H1 (cell line): ENCODE results near the gene PAOX. TPM values are rescaled to one million over a fixed set of nuclear protein-coding genes. Genes with fewer than 3 reads are reported as not detected.

Source experiments
- CTCF ChIA-PET: fragments of 300-600 bp; sonication (Branson Sonifier 250); formaldehyde crosslinking; loops from one replicate; lab custom pipeline; 2021; ENCODE audit not compliant: partially characterized antibody; lab: Charles Lee
- POLR2A ChIA-PET: fragments of 300-600 bp; sonication (Branson Sonifier 250); formaldehyde crosslinking; loops from one replicate; lab custom pipeline; 2021; ENCODE audit warnings: inconsistent platforms; ENCODE audit not compliant: partially characterized antibody; lab: Charles Lee
- DNase-seq, 2 experiments: peaks; one replicate each; pipeline versions ENCODE4 v3.0.0 to v3.0.0-alpha.2; 2010 to 2022; ENCODE audit warnings: low spot score in 2 of 2, low read depth in 1 of 2, mixed read lengths in 1 of 2
- FAIRE-seq: peaks from 2 replicates; lab custom pipeline; 2011; peaks lifted over from hg19 to GRCh38; lab: Jason Lieb, UNC
- H2AFZ ChIP-seq: 2 replicates; pipeline ENCODE4 v1.8.1; 2012; ENCODE audit warnings: low read length, inconsistent platforms
- H2AK5ac ChIP-seq: 2 replicates; pipeline ENCODE4 v1.6.1; 2013; ENCODE audit warnings: low read depth, low read length
- H2BK120ac ChIP-seq: replicated peaks from 2 replicates; pipeline ENCODE3; 2013; ENCODE audit warnings: low read depth, low read length, inconsistent platforms
- H2BK12ac ChIP-seq: 2 replicates; pipeline ENCODE4 v1.6.1; 2013; ENCODE audit warnings: low read depth, low read length
- H2BK15ac ChIP-seq: 2 replicates; pipeline ENCODE4 v1.6.1; 2013; ENCODE audit warnings: low read length
- H2BK20ac ChIP-seq: 2 replicates; pipeline ENCODE4 v1.6.1; 2013; ENCODE audit warnings: low read length
- H2BK5ac ChIP-seq: 2 replicates; pipeline ENCODE4 v1.6.1; 2013; ENCODE audit warnings: low read depth, low read length
- H3K14ac ChIP-seq: 2 replicates; pipeline ENCODE4 v1.6.1; 2013; ENCODE audit warnings: inconsistent platforms; ENCODE audit not compliant: insufficient read length
- H3K18ac ChIP-seq: 2 replicates; pipeline ENCODE4 v1.6.1; 2013; ENCODE audit warnings: low read length; ENCODE audit errors: extremely low read depth
- H3K23ac ChIP-seq: 2 replicates; pipeline ENCODE4 v1.6.1; 2013; ENCODE audit warnings: inconsistent platforms; ENCODE audit not compliant: insufficient read length
- H3K23me2 ChIP-seq: 2 replicates; pipeline ENCODE4 v1.6.1; 2013; ENCODE audit warnings: low read depth, low read length
- H3K27ac ChIP-seq: 2 replicates; pipeline ENCODE4 v1.6.1; 2011; ENCODE audit warnings: low read depth, low read length, inconsistent platforms
- H3K27me3 ChIP-seq, 4 experiments: replicated peaks in 1 of 4; 1 replicate in 1 of 4; 2 replicates in 3 of 4; pipeline versions ENCODE4 v1.6.1 to v1.8.1; 2011 to 2013; ENCODE audit warnings: low read length in 3 of 4, mild to moderate bottlenecking in 3 of 4, inconsistent platforms in 2 of 4, mixed read lengths in 2 of 4, moderate library complexity in 1 of 4; ENCODE audit not compliant: control insufficient read depth in 3 of 4, insufficient read depth in 3 of 4; ENCODE audit errors: extremely low read depth in 1 of 4
- H3K36me3 ChIP-seq, 4 experiments: 2 replicates each; pipeline versions ENCODE4 v1.6.1 to v1.8.1; 2011 to 2013; ENCODE audit warnings: mild to moderate bottlenecking in 4 of 4, low read length in 3 of 4, moderate library complexity in 2 of 4, control low read depth in 1 of 4, inconsistent platforms in 1 of 4; ENCODE audit not compliant: insufficient read depth in 4 of 4, control insufficient read depth in 2 of 4
- H3K4ac ChIP-seq: replicated peaks from 2 replicates; pipeline ENCODE3; 2013; ENCODE audit warnings: low read length, low read depth, mixed read lengths, inconsistent platforms; ENCODE audit not compliant: insufficient read length
- H3K4me1 ChIP-seq, 4 experiments: replicated peaks in 1 of 4; 1 replicate in 1 of 4; 2 replicates in 3 of 4; pipeline versions ENCODE4 v1.6.1 to v1.8.1; 2011 to 2013; ENCODE audit warnings: low read length in 3 of 4, inconsistent platforms in 2 of 4, mixed read lengths in 1 of 4; ENCODE audit not compliant: insufficient read depth in 4 of 4, control insufficient read depth in 3 of 4
- H3K4me2 ChIP-seq, 2 experiments: 2 replicates each; pipeline versions ENCODE4 v1.6.1 to v1.8.1; 2011 to 2013; ENCODE audit warnings: low read depth in 2 of 2, low read length in 2 of 2, control low read depth in 1 of 2, inconsistent platforms in 1 of 2, mild to moderate bottlenecking in 1 of 2; ENCODE audit not compliant: insufficient read depth in 1 of 2
- H3K4me3 ChIP-seq, 4 experiments: fragments of 200-600, 300-600 bp in 1 of 4; sonication (generic), shearing (Covaris generic), sonication (Bioruptor Twin) in 1 of 4; 2 replicates each; pipeline versions ENCODE4 v1.5.1 to v1.8.1; 2011 to 2016; ENCODE audit warnings: low read length in 4 of 4, low read depth in 3 of 4, control low read depth in 2 of 4, inconsistent platforms in 2 of 4, mild to moderate bottlenecking in 2 of 4, mixed read lengths in 1 of 4, moderate library complexity in 1 of 4; ENCODE audit not compliant: insufficient read depth in 2 of 4; ENCODE audit errors: extremely low read depth in 1 of 4
- H3K56ac ChIP-seq: replicated peaks from 2 replicates; pipeline ENCODE3; 2013; ENCODE audit warnings: low read depth, mild to moderate bottlenecking, mixed read lengths, low read length, inconsistent platforms; ENCODE audit not compliant: insufficient read length
- H3K79me1 ChIP-seq: 2 replicates; pipeline ENCODE4 v1.6.1; 2013; ENCODE audit warnings: low read depth, low read length, control low read depth
- H3K79me2 ChIP-seq, 2 experiments: 2 replicates each; pipeline versions ENCODE4 v1.6.1 to v1.8.1; 2012 to 2013; ENCODE audit warnings: low read length in 2 of 2, mild to moderate bottlenecking in 2 of 2, inconsistent platforms in 1 of 2; ENCODE audit not compliant: insufficient read depth in 2 of 2, control insufficient read depth in 1 of 2
- H3K9ac ChIP-seq, 4 experiments: replicated peaks in 1 of 4; 1 replicate in 1 of 4; 2 replicates in 3 of 4; pipeline versions ENCODE4 v1.6.1 to v1.8.1; 2011 to 2013; ENCODE audit warnings: low read depth in 3 of 4, low read length in 3 of 4, control low read depth in 2 of 4, mild to moderate bottlenecking in 2 of 4, moderate library complexity in 2 of 4, inconsistent platforms in 1 of 4; ENCODE audit errors: extremely low read depth in 1 of 4
- H3K9me3 ChIP-seq, 2 experiments: 2 replicates each; pipeline versions ENCODE4 v1.6.1 to v1.8.1; 2012 to 2013; ENCODE audit warnings: mild to moderate bottlenecking in 2 of 2, moderate library complexity in 2 of 2, control low read depth in 1 of 2, inconsistent platforms in 1 of 2, low read depth in 1 of 2, low read length in 1 of 2, mixed read lengths in 1 of 2; ENCODE audit not compliant: insufficient read depth in 2 of 2
- H4K20me1 ChIP-seq, 2 experiments: replicated peaks in 1 of 2; 2 replicates each; pipeline versions ENCODE3 to v1.8.1; 2011 to 2013; ENCODE audit warnings: inconsistent platforms in 2 of 2, low read length in 2 of 2, mild to moderate bottlenecking in 1 of 2; ENCODE audit not compliant: insufficient read depth in 2 of 2, control insufficient read depth in 1 of 2
- H4K5ac ChIP-seq: 2 replicates; pipeline ENCODE4 v1.6.1; 2013; ENCODE audit warnings: low read length, low read depth, mixed read lengths, inconsistent platforms; ENCODE audit not compliant: insufficient read length
- H4K8ac ChIP-seq: 2 replicates; pipeline ENCODE4 v1.8.0; 2013; ENCODE audit warnings: mild to moderate bottlenecking, moderate library complexity, low read length, inconsistent platforms; ENCODE audit not compliant: insufficient read depth; ENCODE audit errors: extremely low read depth
- H4K91ac ChIP-seq: replicated peaks from 2 replicates; pipeline ENCODE3; 2013; ENCODE audit warnings: low read length, mixed read lengths, inconsistent platforms; ENCODE audit not compliant: insufficient read length
- POLR2AphosphoS5 ChIP-seq: IDR thresholded peaks from 2 replicates; pipeline ENCODE4 v1.6.1; 2011; ENCODE audit warnings: low read depth, low read length
- WGBS, 2 experiments: shearing (Covaris generic) in 1 of 2; methylation state at CpG; one replicate each; pipeline versions ENCODE4 v1.1.6 to v1.1.7; 2013 to 2015; ENCODE audit warnings: low lambda C conversion rate in 2 of 2, mixed read lengths in 2 of 2, inconsistent platforms in 1 of 2, low coverage in 1 of 2, missing lambda C conversion rate in 1 of 2; ENCODE audit not compliant: insufficient replicate concordance in 2 of 2, insufficient coverage in 1 of 2, insufficient read length in 1 of 2; ENCODE audit errors: extremely low coverage in 1 of 2, missing lambda C conversion rate in 1 of 2; 5-methylcytosine and 5-hydroxymethylcytosine counted together
- polyA plus RNA-seq, 7 experiments: library from polyadenylated mRNA; depleted of rRNA in 3 of 7; stranded (reverse) in 5 of 7; unstranded in 2 of 7; fragments of >200 nt in 5 of 7; fragments of 200-250 nt in 2 of 7; gene quantifications; 1 replicate in 5 of 7; 2 replicates in 1 of 7; 4 replicates in 1 of 7; pipeline versions ENCODE4 v1.2.1 to v1.2.3, GENCODE V29; 2011 to 2013; ENCODE audit warnings: missing spikeins in 2 of 7, mixed read lengths in 2 of 7
- total RNA-seq: library from RNA; stranded (reverse); fragmentation: NEBNext Ultra II Directional; extraction: Animal tissue kit (Norgen Biotek cat#: 25700); gene quantifications from 2 replicates; pipeline ENCODE4 v1.2.1, GENCODE V29; 2021

Gene PAOX
- total and polyA plus RNA-seq, 2 of the 8 experiments (the other 6 are each of a cell fraction or from before 2014, with no cell fraction given) = 3.7 to 4.3 TPM

- POLR2A ChIA-PET = interaction anchor here (0.8 kb wide), 1 partner anchor 35 kb away, joined by 3 read pairs; no protein-coding TSS in a partner anchor
- 87% methylated on average over 18 of the region's 25 CpGs; no CpG with 5 or more reads in 1 of the 2 experiments for WGBS, 2 experiments
- 0 out of 4 replicates have a peak, but pooled peaks cover 0 to 3% of the 10 kb centered on the region in 2 experiments for H3K79me2 ChIP-seq
These were observed 36.7 kb downstream of the PAOX start for GRCh38 chr10:133415752-133416151.

More at GRCh38 chr10:133415752-133416151, 36.7 kb downstream of the PAOX start:
- no peak overlapping the region for H3K9ac ChIP-seq
- peaks cover 3% of the 10 kb centered on the region; the same call in 1 of the 2 replicates for H3K79me1 ChIP-seq
- FAIRE-seq (no peak), DNase-seq (no peak)
- H3K27ac ChIP-seq = no peak overlapping the region
- no peak overlapping the region for H3K23ac ChIP-seq
- H2BK120ac ChIP-seq = no peak overlapping the region
- no peak overlapping the region for H2BK15ac ChIP-seq
- H3K9me3 ChIP-seq = peaks cover 7 to 12% of the 10 kb centered on the region in 2 experiments; a peak in 3 of 4 replicates
- no peak overlapping the region for H2AFZ ChIP-seq
- no peak overlapping the region for H4K5ac ChIP-seq
- no peak overlapping the region for H3K4ac ChIP-seq
- no peak for TF ChIP-seq POLR2AphosphoS5
- H3K56ac ChIP-seq = no peak overlapping the region
- peaks cover 0 to 43% (median 10%) of the 10 kb centered on the region in 4 experiments; a peak in 4 of 8 replicates for H3K36me3 ChIP-seq
- H3K4me3 ChIP-seq = no peak overlapping the region
- H2BK20ac ChIP-seq = no peak overlapping the region
- no peaks in the 10 kb centered on the region for H3K23me2 ChIP-seq
- H3K27me3 ChIP-seq = no peaks in the 10 kb centered on the region
- no peak overlapping the region for H2BK12ac ChIP-seq
- CTCF ChIA-PET = no interaction called here
- no peak overlapping the region for H3K18ac ChIP-seq
- H4K91ac ChIP-seq = no peak overlapping the region
- H4K8ac ChIP-seq = no peak overlapping the region
- H3K4me2 ChIP-seq = no peak overlapping the region
- H3K4me1 ChIP-seq = no peaks in the 10 kb centered on the region; a peak in 1 of 7 replicates
- no peak overlapping the region for H2AK5ac ChIP-seq
- H2BK5ac ChIP-seq = no peak overlapping the region
- no peak overlapping the region for H3K14ac ChIP-seq
- H4K20me1 ChIP-seq = peaks cover 4 to 10% of the 10 kb centered on the region in 2 experiments
